Measurements from ENCODE around the gene SLC9A9. TPM values are rescaled to one million over a fixed set of nuclear protein-coding genes. Genes with fewer than 3 reads are reported as not detected.

Gene SLC9A9
- total RNA-seq, 4 donors from 2014 or later = 12.8 to 63.8 (median 33.3) TPM

DNA sequence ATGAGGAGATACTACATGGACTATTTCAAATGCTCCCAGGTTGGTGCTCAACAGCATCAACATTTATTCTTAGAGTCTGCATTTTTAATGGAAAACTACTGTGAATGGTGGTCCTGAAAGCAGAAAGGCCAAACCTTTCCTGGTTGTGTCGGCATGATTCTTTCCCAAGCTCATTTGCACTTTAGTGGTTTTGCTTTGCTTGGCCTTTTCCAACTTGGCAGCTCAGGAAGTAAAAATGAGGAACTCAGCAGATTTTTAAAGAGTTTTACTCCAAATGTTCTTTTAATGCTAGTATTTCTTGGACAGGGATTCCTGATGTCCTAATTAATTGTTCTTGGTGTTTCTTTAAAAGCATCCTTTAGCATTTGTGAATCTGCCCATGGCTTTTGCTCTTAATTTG, 197.4 kb downstream of the SLC9A9 start:
- no peaks in the 10 kb centered on the region for H3K36me3 ChIP-seq
- intact Hi-C loops (cut with DNase I; ENCODE audit: low total_unique reads) = no loop called here
- no peaks in the 10 kb centered on the region for H3K9me3 ChIP-seq
- DNase-seq = no peak
- TF ChIP-seq, protein P1, sequence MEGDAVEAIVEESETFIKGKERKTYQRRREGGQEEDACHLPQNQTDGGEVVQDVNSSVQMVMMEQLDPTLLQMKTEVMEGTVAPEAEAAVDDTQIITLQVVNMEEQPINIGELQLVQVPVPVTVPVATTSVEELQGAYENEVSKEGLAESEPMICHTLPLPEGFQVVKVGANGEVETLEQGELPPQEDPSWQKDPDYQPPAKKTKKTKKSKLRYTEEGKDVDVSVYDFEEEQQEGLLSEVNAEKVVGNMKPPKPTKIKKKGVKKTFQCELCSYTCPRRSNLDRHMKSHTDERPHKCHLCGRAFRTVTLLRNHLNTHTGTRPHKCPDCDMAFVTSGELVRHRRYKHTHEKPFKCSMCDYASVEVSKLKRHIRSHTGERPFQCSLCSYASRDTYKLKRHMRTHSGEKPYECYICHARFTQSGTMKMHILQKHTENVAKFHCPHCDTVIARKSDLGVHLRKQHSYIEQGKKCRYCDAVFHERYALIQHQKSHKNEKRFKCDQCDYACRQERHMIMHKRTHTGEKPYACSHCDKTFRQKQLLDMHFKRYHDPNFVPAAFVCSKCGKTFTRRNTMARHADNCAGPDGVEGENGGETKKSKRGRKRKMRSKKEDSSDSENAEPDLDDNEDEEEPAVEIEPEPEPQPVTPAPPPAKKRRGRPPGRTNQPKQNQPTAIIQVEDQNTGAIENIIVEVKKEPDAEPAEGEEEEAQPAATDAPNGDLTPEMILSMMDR (IDR thresholded peaks at IDR 0.05) = no peak
- no peak for TF ChIP-seq POLR2A (IDR thresholded peaks at IDR 0.05)
- no peaks in the 10 kb centered on the region for H3K4me1 ChIP-seq
- H3K27me3 ChIP-seq = no peaks in the 10 kb centered on the region
- H3K4me3 ChIP-seq = no peak overlapping the region
- H3K27ac ChIP-seq = no peak overlapping the region

DNA sequence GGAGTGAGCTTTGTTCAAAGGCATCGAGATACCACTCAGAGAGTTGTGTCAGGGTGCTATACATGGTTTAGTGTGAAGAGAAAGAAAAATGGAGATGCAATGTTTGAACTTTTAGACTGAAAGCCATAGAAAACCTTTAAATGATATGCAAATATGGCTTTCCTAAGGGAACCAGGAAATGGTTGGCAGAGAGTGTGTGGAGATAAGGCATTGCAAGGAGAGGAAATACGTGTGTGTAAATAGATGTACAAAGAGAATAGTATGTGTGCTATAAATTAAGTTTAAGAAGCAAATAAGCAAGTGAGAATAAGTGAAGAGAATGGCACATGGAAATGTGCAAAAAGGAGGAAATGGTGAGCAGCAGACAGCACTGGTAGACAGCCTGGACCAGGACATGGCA, 198.1 kb downstream of the SLC9A9 start:
- Histone ChIP-seq H3K9me3 (no peaks in the 10 kb centered on the region), H3K27ac (no peak overlapping the region), H3K27me3 (no peaks in the 10 kb centered on the region), H3K4me3 (no peak overlapping the region), H3K36me3 (no peaks in the 10 kb centered on the region), H3K4me1 (no peaks in the 10 kb centered on the region)
- TF ChIP-seq POLR2A (IDR thresholded peaks at IDR 0.05) = no peak
- TF ChIP-seq, protein P1 (IDR thresholded peaks at IDR 0.05) = no peak
- no peak for DNase-seq
- intact Hi-C loops (cut with DNase I; ENCODE audit: low total_unique reads) = no loop called here

DNA sequence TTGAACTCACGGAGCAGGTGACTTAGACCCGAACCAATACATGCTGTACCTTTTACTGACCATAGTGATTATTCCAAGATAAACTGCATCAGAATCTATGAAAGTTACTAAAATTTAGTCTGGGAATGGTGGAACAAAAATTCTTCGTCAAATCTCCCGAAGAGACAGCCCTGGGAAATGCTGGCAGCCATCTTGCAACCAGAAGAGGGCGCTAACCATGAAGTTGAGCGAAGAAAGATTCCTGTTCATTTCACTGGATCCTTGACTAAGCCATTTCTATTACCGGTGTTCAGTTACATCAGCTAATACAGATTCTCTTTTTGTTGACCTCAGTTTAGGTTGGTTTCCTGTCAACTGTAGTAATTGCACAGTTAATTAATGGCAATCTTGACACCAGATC, 199.6 kb downstream of the SLC9A9 start:
- no peaks in the 10 kb centered on the region for H3K9me3 ChIP-seq
- H3K27ac ChIP-seq = no peak overlapping the region
- no peaks in the 10 kb centered on the region for H3K4me1 ChIP-seq
- DNase-seq = no peak
- H3K27me3 ChIP-seq = no peaks in the 10 kb centered on the region
- H3K36me3 ChIP-seq = no peaks in the 10 kb centered on the region
- H3K4me3 ChIP-seq = no peak overlapping the region
- intact Hi-C loops (cut with DNase I; ENCODE audit: low total_unique reads) = no loop called here
- TF ChIP-seq, protein P1 (IDR thresholded peaks at IDR 0.05) = no peak
- no peak for TF ChIP-seq POLR2A (IDR thresholded peaks at IDR 0.05)

DNA sequence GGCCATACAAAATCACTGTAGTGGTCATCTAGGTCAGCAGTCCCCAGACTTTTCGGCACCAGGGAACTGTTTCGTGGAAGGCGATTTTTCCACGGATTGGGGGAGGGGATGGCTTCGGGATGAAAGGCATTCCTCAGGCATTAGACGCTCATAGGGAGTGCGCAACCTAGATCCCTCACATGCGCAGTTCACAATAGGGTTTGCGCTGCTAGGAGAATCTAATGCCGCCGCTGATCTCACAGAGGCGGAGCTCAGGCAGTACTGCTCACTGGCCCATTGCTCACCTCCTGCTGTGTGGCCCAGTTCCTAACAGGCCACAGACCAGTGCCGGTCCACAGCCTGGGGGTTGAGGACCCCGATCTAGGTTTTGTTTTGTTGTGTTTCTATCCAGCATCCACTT, 200.1 kb downstream of the SLC9A9 start:
- Histone ChIP-seq H3K9me3 (no peaks in the 10 kb centered on the region), H3K27me3 (no peaks in the 10 kb centered on the region), H3K36me3 (no peaks in the 10 kb centered on the region), H3K4me3 (no peak overlapping the region), H3K27ac (no peak overlapping the region), H3K4me1 (no peaks in the 10 kb centered on the region)
- TF ChIP-seq POLR2A (IDR thresholded peaks at IDR 0.05) = no peak
- TF ChIP-seq, protein P1 (IDR thresholded peaks at IDR 0.05) = no peak
- DNase-seq = no peak
- intact Hi-C loops (cut with DNase I; ENCODE audit: low total_unique reads) = no loop called here

DNA sequence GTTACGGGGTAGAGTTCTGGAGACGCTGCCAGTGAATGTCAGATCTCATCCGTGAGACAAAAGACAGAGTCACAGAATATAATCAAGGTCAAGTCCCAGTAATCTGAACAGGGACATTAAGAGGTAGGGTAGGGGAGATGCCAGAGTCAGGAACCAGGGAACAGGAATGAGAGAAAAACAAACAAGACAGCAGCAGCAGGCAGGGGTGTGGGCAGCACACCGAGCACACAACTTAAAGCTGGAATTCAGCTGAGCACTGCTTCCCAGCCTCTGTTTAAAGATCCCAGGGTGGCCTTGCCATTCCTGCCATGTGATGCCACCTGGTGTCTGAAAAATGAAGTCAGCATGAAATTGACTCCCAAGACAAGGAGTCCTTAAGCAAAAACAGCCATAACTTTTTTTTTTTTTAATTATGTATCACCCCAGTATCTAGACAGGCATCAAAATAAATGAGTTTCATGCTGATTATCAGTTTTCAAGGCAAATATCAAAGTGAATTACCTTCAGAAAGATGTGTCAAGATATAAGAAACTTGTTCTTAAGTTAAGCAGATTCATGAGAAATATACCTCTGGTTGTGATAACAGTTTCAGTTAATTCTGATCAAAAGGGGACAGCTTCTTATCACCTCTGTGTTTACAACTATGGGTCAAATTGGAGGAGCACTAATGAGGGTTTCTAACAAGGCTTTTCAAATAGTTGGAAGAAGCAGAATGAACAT, 203.7 kb downstream of the SLC9A9 start:
- TF ChIP-seq, protein P1 (IDR thresholded peaks at IDR 0.05) = peak; percentile 29 to 54 (median 45)
- TF ChIP-seq POLR2A (IDR thresholded peaks at IDR 0.05) = no peak
- peak in 1 of 2 donors; percentile 20 for DNase-seq
- Histone ChIP-seq H3K36me3 (no peaks in the 10 kb centered on the region), H3K9me3 (no peaks in the 10 kb centered on the region), H3K27ac (no peak overlapping the region), H3K27me3 (no peaks in the 10 kb centered on the region), H3K4me3 (no peak overlapping the region), H3K4me1 (no peaks in the 10 kb centered on the region)
- intact Hi-C loops (cut with DNase I; ENCODE audit: low total_unique reads) = no loop called here

Measured in uterus (tissue), 4 donors.